VCaP (cell line): ENCODE data around the gene FBXO47.

Experiments used
- H3K27ac ChIP-seq: fragments of 450-650 bp; 2 replicates; pipeline ENCODE4 v1.5.1; 2017
- TF ChIP-seq, protein P1 (sequence below): fragments of 450-650 bp; conservative IDR thresholded peaks from 2 replicates; pipeline ENCODE4 v1.5.1; 2017; ENCODE audit warnings: mild to moderate bottlenecking, moderate library complexity

The FBXO47 gene

GRCh38 chr17:38903404-38903803 lies 63.8 kb downstream of the FBXO47 start:
- no peak overlapping the region for H3K27ac ChIP-seq
- TF ChIP-seq, protein P1, sequence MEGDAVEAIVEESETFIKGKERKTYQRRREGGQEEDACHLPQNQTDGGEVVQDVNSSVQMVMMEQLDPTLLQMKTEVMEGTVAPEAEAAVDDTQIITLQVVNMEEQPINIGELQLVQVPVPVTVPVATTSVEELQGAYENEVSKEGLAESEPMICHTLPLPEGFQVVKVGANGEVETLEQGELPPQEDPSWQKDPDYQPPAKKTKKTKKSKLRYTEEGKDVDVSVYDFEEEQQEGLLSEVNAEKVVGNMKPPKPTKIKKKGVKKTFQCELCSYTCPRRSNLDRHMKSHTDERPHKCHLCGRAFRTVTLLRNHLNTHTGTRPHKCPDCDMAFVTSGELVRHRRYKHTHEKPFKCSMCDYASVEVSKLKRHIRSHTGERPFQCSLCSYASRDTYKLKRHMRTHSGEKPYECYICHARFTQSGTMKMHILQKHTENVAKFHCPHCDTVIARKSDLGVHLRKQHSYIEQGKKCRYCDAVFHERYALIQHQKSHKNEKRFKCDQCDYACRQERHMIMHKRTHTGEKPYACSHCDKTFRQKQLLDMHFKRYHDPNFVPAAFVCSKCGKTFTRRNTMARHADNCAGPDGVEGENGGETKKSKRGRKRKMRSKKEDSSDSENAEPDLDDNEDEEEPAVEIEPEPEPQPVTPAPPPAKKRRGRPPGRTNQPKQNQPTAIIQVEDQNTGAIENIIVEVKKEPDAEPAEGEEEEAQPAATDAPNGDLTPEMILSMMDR: no peak

DNA sequence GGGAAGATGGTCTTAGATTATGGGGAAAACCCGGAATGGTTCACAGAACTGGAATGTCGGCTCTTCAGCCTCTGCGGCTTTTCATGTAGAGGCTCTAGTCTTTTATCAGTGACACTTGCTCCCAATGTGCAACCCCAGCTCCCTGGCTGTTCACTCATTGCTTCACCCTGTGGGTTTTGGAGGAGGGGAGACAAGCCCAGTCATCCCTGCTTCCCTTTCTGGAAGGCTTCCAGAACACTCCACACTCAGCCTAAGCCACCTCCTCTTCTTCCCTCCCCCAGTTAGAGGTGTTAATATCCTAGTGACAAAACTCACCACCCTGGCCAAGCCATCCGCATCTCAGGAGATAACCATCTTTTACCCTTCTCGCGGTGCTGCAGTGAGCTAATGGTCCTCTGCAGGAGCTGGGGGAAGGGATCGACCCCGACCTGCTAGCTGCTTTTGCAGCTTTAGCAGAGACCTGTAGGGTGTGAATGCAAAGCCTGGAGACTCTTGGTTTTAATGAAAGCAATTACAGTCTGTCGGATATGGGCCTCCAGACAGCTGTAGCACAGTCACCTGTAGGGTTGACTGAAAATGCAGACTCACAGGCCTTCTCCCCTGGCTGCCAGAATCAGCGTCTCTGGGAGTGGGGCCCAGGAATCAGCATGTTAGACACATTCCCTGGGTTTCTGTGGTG lies 66.1 kb downstream of the FBXO47 start:
- no peak overlapping the region for H3K27ac ChIP-seq
- TF ChIP-seq, protein P1: no peak

DNA sequence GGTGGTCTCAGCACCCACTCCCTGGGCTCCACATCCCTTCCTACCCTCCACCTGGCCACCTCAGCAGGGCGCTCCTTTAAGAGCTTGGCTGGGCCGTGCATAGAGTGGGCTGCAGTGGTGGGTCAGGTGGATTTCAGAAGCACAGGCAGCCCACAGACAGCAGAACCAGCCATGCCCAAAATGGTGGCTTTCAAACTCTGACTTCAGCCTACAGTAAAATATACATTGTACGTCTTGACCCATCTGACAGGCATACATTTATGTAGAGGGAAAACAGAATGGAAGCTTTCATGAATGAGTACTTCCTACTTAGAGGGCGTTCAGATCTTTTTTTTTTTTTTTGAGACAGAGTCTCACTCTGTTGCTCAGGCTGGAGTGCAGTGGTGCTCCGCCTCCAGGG lies 67.8 kb downstream of the FBXO47 start:
- TF ChIP-seq, protein P1: no peak
- no peak overlapping the region for H3K27ac ChIP-seq

DNA sequence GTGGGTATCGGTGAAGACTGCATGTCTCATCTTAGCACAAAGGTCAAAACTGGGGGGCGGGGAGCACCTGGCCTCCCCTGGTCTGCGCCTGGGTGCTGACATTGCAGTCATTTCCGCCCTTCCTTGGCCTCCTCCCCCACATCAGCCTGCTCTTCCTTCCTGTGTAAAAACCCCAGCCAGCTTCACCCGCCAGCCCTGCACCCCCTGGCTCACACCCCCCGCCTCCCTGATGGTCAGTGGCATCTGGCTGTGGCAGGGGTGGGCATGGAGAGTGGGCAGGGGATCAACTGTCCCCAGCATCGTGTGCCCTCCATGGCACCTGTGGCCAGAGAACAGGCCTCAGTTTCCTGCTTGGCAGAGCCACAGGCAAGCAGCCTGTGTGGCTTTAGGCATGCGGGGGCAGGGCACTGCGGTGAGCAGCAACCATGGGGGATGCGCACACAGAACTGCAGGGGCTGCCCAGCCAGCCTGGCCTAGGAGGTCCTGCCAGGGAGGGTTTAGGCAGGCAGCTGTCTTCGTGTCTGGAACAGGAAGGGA lies 68.3 kb downstream of the FBXO47 start:
- TF ChIP-seq, protein P1: no peak
- H3K27ac ChIP-seq: no peak overlapping the region

- H3K27ac ChIP-seq: no peak overlapping the region
- TF ChIP-seq, protein P1: no peak
Observed at GRCh38 chr17:38898291-38898679, 68.9 kb downstream of the FBXO47 start.

- no peak overlapping the region for H3K27ac ChIP-seq
- TF ChIP-seq, protein P1: no peak
Observed at GRCh38 chr17:38897671-38898290, 69.4 kb downstream of the FBXO47 start.

DNA sequence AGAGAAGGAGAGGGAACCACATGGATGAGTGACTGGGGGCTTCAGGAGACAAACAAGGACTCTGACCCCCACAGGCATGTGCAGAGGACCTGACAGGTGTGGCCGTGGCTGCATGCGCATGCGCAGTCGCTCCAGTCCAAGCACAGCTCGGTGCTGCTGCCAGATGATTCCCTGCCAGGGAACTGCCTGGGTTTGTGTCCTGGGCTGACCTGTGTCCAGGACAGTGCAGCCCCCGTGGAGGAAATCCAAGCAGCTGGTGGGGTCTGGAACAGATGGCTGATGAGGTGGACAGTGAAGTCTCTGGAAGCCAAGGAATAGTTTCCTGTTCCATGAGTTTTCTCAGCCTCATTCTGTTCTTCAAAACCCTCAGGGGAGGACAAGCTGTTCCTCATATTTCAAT lies 70.0 kb downstream of the FBXO47 start:
- TF ChIP-seq, protein P1: no peak

More for the DNA sequence above, 70.0 kb downstream of the FBXO47 start:
- no peak overlapping the region for H3K27ac ChIP-seq
